HL-60 (cell line): ENCODE data around the gene SCMH1.

Experiments used
- DNase-seq, 2 experiments: peaks; one replicate each; pipeline ENCODE4 v3.0.0-alpha.2; 2010 to 2020; ENCODE audit warnings: low read depth in 1 of 2, low spot score in 1 of 2
- H3K27ac ChIP-seq: fragments of 250-450 bp; sonication (Bioruptor Pico); replicated peaks from 2 replicates; pipeline ENCODE4 v1.5.1; 2020; ENCODE audit warnings: mild to moderate bottlenecking, moderate library complexity
- H3K27me3 ChIP-seq: fragments of 250-450 bp; sonication (Bioruptor Pico); 2 replicates; pipeline ENCODE4 v1.5.1; 2021; ENCODE audit warnings: mild to moderate bottlenecking, moderate library complexity; ENCODE audit not compliant: insufficient read depth, poor library complexity, severe bottlenecking
- H3K4me3 ChIP-seq: replicated peaks from 2 replicates; pipeline ENCODE4 v1.5.1; 2011; ENCODE audit warnings: mild to moderate bottlenecking, control low read depth, low read length; ENCODE audit not compliant: insufficient read depth
- CTCF ChIP-seq: IDR thresholded peaks from one replicate; pipeline ENCODE4 v1.5.1; 2011; ENCODE audit warnings: low read length, control low read depth, inconsistent platforms; ENCODE audit not compliant: insufficient read depth
- GABPA ChIP-seq: IDR thresholded peaks from 2 replicates; pipeline ENCODE4 v1.6.1; 2012; ENCODE audit warnings: low read depth
- POLR2AphosphoS5 ChIP-seq: IDR thresholded peaks from 2 replicates; pipeline ENCODE4 v1.6.1; 2012; ENCODE audit warnings: low read depth
- REST ChIP-seq: IDR thresholded peaks from 2 replicates; pipeline ENCODE4 v1.6.1; 2012; ENCODE audit warnings: low read depth; ENCODE audit not compliant: insufficient replicate concordance
- SPI1 ChIP-seq: IDR thresholded peaks from 2 replicates; pipeline ENCODE4 v1.6.1; 2012; ENCODE audit warnings: low read depth, mild to moderate bottlenecking, borderline replicate concordance

SCMH1 gene

DNA sequence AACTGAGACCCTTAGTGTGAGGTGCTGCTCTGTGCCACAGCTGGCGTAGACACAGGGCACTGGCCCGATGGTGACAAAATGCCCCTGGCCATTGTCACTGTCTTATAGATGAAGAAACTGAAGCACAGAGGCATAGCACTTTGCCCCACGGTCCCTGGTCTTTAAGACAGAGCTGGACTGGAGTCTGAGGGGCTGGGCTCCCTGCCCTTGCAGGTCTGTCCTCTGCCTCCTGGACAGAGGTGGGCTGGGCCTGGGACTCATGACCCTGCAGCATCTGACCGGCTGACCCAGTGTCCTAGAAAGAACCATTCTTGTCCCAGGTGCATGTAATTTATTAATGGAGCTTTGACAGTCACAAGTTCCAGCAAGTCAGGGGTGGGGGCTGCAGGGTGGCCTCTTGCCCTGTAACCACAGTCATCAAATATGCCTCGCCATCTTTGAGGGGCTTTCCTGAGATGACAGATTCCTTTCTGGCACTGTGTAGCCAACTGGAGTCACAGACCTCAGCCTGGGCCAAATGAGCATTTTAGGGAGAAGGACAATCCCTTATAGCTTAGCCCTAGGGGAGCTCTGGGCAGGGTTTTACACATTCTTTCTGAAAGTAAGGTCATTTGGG, 226.7 kb downstream of the SCMH1 start:
- no peak overlapping the region for H3K4me3 ChIP-seq
- TF ChIP-seq GABPA (no peak), REST (no peak), CTCF (no peak), POLR2AphosphoS5 (no peak), SPI1 (no peak)
- no peaks in the 10 kb centered on the region for H3K27me3 ChIP-seq
- no peak for DNase-seq
- no peak overlapping the region for H3K27ac ChIP-seq

DNA sequence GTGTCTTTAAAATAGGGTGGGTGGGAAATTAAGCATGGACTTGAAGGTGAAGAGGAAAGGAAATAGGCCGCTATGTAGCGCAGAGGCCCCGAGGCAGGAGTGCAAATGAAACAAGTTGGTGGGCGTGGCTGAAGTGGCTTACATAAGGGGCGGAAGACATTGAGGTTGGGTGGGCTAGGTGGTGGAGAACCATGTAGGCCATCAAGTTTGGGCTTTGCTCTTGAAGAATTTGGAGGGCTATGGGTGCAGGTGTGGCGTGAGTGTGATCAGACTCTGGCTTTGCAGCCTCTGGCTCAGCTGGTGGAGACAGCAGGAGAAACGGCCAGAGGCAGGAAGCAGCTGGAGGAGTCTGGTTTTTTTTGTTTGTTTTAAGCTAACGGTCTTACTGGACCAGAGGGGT, 227.2 kb downstream of the SCMH1 start:
- Histone ChIP-seq H3K27ac (no peak overlapping the region), H3K27me3 (no peaks in the 10 kb centered on the region), H3K4me3 (no peak overlapping the region)
- no peak for TF ChIP-seq CTCF
- TF ChIP-seq POLR2AphosphoS5: no peak
- no peak for DNase-seq

GRCh38 chr1:41013796-41014195, 228.3 kb downstream of the SCMH1 start:
- TF ChIP-seq SPI1 (no peak), GABPA (no peak), REST (no peak)
- no peak for DNase-seq
- H3K27me3 ChIP-seq: no peaks in the 10 kb centered on the region
- H3K27ac ChIP-seq: peak overlapping the region; percentile 33
- H3K4me3 ChIP-seq: no peak overlapping the region

- TF ChIP-seq SPI1 (no peak), POLR2AphosphoS5 (no peak), GABPA (no peak), REST (no peak), CTCF (no peak)
- no peak overlapping the region for H3K27ac ChIP-seq
- no peak for DNase-seq
- H3K27me3 ChIP-seq: no peaks in the 10 kb centered on the region
- H3K4me3 ChIP-seq: no peak overlapping the region
These were observed 229.1 kb downstream of the SCMH1 start for GRCh38 chr1:41013024-41013423.
